K562 (cell line): ENCODE data around the gene STEAP1B. TPM values are rescaled to one million over a fixed set of nuclear protein-coding genes. Genes with fewer than 3 reads are reported as not detected.
"Not testable (repeated sequence)": the region's sequence is repeated elsewhere in the genome, so short reads cannot be mapped to it uniquely, and the experiment has no call there.

ENCODE experiments used
- ATAC-seq: fragments of 200-7000 bp; cut with Tn5 transposase; 3 replicates; pipeline ENCODE4 v1.9.1; 2020; ENCODE audit warnings: moderate library complexity
- BruUV-seq: library from RNA; stranded (reverse); fragments of 400-500 nt; replicated peaks from 2 replicates; lab custom pipeline; 2021; lab: Mats Ljungman, UMichigan
- CTCF ChIA-PET: fragments of 300-600 bp; formaldehyde crosslinking; extraction: SDS; loops from one replicate; lab custom pipeline; 2021; ENCODE audit warnings: low intra/inter-chr PET ratio; lab: Yijun Ruan, JAX
- POLR2A ChIA-PET: fragments of 300-600, 350-650 bp; sonication (Branson Sonifier 250); formaldehyde crosslinking; extraction: SDS; loops from one replicate; lab custom pipeline; 2021; ENCODE audit warnings: antibody characterized with exemption, inconsistent platforms; lab: Yijun Ruan, JAX
- DNase-seq, 4 experiments: peaks; one replicate each; pipeline versions ENCODE4 v3.0.0 to v3.0.0-alpha.2; 2011 to 2018; ENCODE audit warnings: low spot score in 3 of 4, mixed read lengths in 3 of 4; ENCODE audit errors: extremely low read depth in 1 of 4
- FAIRE-seq: peaks from 2 replicates; lab custom pipeline; 2011; peaks lifted over from hg19 to GRCh38; lab: Jason Lieb, UNC
- H2AFZ ChIP-seq: 2 replicates; pipeline ENCODE4 v1.6.0; 2011; ENCODE audit warnings: low read depth, low read length, control low read depth, inconsistent platforms
- H3K27ac ChIP-seq: fragments of 200-600 bp; 3 replicates; pipeline ENCODE4 v1.8.0; 2011; ENCODE audit warnings: low read depth, mild to moderate bottlenecking, control low read depth, inconsistent platforms, low read length, moderate library complexity, mixed read lengths; ENCODE audit errors: extremely low read depth
- H3K27me3 ChIP-seq, 2 experiments: fragments of 300-600 bp in 1 of 2; 2 replicates in 1 of 2; 3 replicates in 1 of 2; pipeline versions ENCODE4 v1.6.0 to v1.8.0; 2011; ENCODE audit warnings: inconsistent platforms in 2 of 2, low read length in 2 of 2, mild to moderate bottlenecking in 1 of 2, mixed read lengths in 1 of 2, moderate library complexity in 1 of 2; ENCODE audit not compliant: control insufficient read depth in 2 of 2, insufficient read depth in 2 of 2
- H3K36me3 ChIP-seq: fragments of 300-600 bp; 3 replicates; pipeline ENCODE4 v1.8.0; 2011; ENCODE audit warnings: mild to moderate bottlenecking, low read length, inconsistent platforms; ENCODE audit not compliant: control insufficient read depth, insufficient read depth
- H3K4me1 ChIP-seq, 2 experiments: fragments of 200-600 bp in 1 of 2; replicated peaks in 1 of 2; 2 replicates in 1 of 2; 3 replicates in 1 of 2; pipeline versions ENCODE4 v1.5.1 to v1.8.0; 2011; ENCODE audit warnings: inconsistent platforms in 2 of 2, low read length in 2 of 2, mild to moderate bottlenecking in 1 of 2, mixed read lengths in 1 of 2, moderate library complexity in 1 of 2; ENCODE audit not compliant: control insufficient read depth in 2 of 2, insufficient read depth in 2 of 2
- H3K4me2 ChIP-seq: 2 replicates; pipeline ENCODE4 v1.6.1; 2011; ENCODE audit warnings: low read length, control low read depth, inconsistent platforms, mixed read lengths; ENCODE audit not compliant: insufficient read depth
- H3K4me3 ChIP-seq: fragments of 200-600 bp; sonication (generic), shearing (Covaris generic); 2 replicates; pipeline ENCODE4 v1.5.1; 2016; ENCODE audit warnings: control low read depth, inconsistent platforms
- H3K79me2 ChIP-seq: fragments of 200-600 bp; 3 replicates; pipeline ENCODE4 v1.8.0; 2011; ENCODE audit warnings: low read length, inconsistent platforms; ENCODE audit not compliant: control insufficient read depth, insufficient read depth
- H3K9ac ChIP-seq, 2 experiments: 2 replicates each; pipeline versions ENCODE4 v1.6.0 to v1.6.1; 2011; ENCODE audit warnings: low read depth in 2 of 2, low read length in 2 of 2, control low read depth in 1 of 2, inconsistent platforms in 1 of 2, mild to moderate bottlenecking in 1 of 2, mixed read lengths in 1 of 2; ENCODE audit not compliant: insufficient read depth in 1 of 2
- H3K9me1 ChIP-seq: one replicate; pipeline ENCODE4 v1.6.0; 2011; ENCODE audit warnings: inconsistent platforms, mild to moderate bottlenecking, low read length, moderate library complexity; ENCODE audit not compliant: control insufficient read depth, insufficient read depth
- H3K9me3 ChIP-seq: replicated peaks from 2 replicates; pipeline ENCODE4 v1.5.1; 2011; ENCODE audit warnings: low read depth, low read length, inconsistent platforms; ENCODE audit not compliant: control insufficient read depth, insufficient read depth
- H4K20me1 ChIP-seq: replicated peaks from 2 replicates; pipeline ENCODE4 v1.6.1; 2011; ENCODE audit warnings: low read length, inconsistent platforms, mixed read lengths; ENCODE audit not compliant: control insufficient read depth, insufficient read depth
- RAD21 ChIP-seq, 2 experiments: fragments of 250-450 bp in 1 of 2; fragments of 450-650 bp in 1 of 2; sonication (Bioruptor Pico) in 1 of 2; formaldehyde crosslinking in 1 of 2; IDR thresholded peaks in 1 of 2; conservative IDR thresholded peaks in 1 of 2; 2 replicates each; pipeline versions ENCODE4 v1.4.0 to v1.8.0; 2020 to 2022; ENCODE audit warnings: mild to moderate bottlenecking in 2 of 2, moderate library complexity in 1 of 2
- SMC3 ChIP-seq: conservative IDR thresholded peaks from 2 replicates; pipeline ENCODE4 v1.6.1; 2011; ENCODE audit warnings: low read depth, low read length, improper control_type of control experiment; ENCODE audit not compliant: insufficient read depth
- WGBS: fragments of 100-300 bp; shearing (Covaris generic); methylation state at CpG from one replicate; pipeline ENCODE4 v1.1.6; 2016; ENCODE audit warnings: low coverage, mixed read lengths; ENCODE audit not compliant: insufficient coverage; ENCODE audit errors: missing lambda C conversion rate; 5-methylcytosine and 5-hydroxymethylcytosine counted together
- in situ Hi-C: fragments of 300-500 bp; cut with MboI; formaldehyde crosslinking; loops from 4 replicates; pipeline ENCODE4 v1.15.0; 2018; ENCODE audit warnings: inconsistent platforms, mixed read lengths
- intact Hi-C: fragments of 100-400 bp; cut with micrococcal nuclease; formaldehyde crosslinking; loops from 2 replicates; pipeline ENCODE4 v1.14.2; 2022
- polyA plus RNA-seq, 8 experiments: library from polyadenylated mRNA; depleted of rRNA in 4 of 8; stranded (reverse) in 5 of 8; unstranded in 3 of 8; fragments of >200 nt; fragmentation: Nextera tagmentation in 2 of 8; fragmentation: Illumina TruSeq in 1 of 8; extraction: Ambion mirVana in 2 of 8; extraction: Trizol in 1 of 8; gene quantifications; 2 replicates each; pipeline versions ENCODE4 v1.2.1 to v1.2.3, GENCODE V29; 2011 to 2014; ENCODE audit warnings: inconsistent platforms in 1 of 8, missing spikeins in 1 of 8
- total RNA-seq, 7 experiments: library from RNA; depleted of rRNA in 6 of 7; stranded (reverse); fragments of >200 nt in 6 of 7; fragmentation: Illumina TruSeq in 2 of 7; extraction: Trizol in 2 of 7; gene quantifications; 2 replicates each; pipeline versions ENCODE4 v1.2.1 to v1.2.3, GENCODE V29; 2011 to 2021; ENCODE audit warnings: low replicate concordance in 1 of 7
- TF ChIP-seq, protein P1 (sequence below), 3 experiments: IDR thresholded peaks in 2 of 3; conservative IDR thresholded peaks in 1 of 3; 2 replicates each; pipeline ENCODE4 v1.5.1; 2011 to 2012; ENCODE audit warnings: low read length in 3 of 3, mild to moderate bottlenecking in 3 of 3, control low read depth in 2 of 3, improper control_type of control experiment in 1 of 3, inconsistent platforms in 1 of 3, low read depth in 1 of 3, mixed read lengths in 1 of 3, moderate library complexity in 1 of 3; ENCODE audit not compliant: insufficient read depth in 2 of 3

STEAP1B gene
- total and polyA plus RNA-seq, 9 of the 15 experiments (the other 6 are each of a cell fraction or from before 2014, with no cell fraction given): 20.0 to 38.5 (median 30.6) TPM

DNA sequence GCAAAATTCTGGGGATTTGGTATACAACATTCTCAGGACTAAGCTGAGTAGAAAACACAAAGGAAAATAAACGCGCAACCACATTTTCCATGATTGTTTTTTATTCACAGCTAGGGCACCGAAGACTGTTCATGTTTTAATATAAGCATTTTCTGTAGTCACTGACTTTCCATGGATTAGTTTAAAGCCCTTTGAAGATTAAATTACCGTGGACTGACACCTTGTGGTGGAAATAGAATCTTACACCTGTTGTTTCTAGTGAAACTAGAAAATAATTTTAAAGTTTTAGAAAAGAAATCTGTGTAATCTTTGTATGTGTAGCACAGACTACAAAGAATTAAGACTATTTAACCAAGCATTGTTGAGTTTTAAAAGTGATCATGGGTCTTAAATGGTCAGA lies 1.3 kb upstream of the STEAP1B start:
- in situ Hi-C loops, H3K9me1 ChIP-seq, H3K4me3 ChIP-seq, H3K36me3 ChIP-seq, H3K27me3 ChIP-seq, POLR2A ChIA-PET, H2AFZ ChIP-seq, ATAC-seq, H3K4me1 ChIP-seq, H3K4me2 ChIP-seq, H3K9ac ChIP-seq, BruUV-seq, H3K27ac ChIP-seq, H3K9me3 ChIP-seq, H4K20me1 ChIP-seq: not testable (repeated sequence)
- peaks cover 15% of the 10 kb centered on the region for H3K79me2 ChIP-seq
- intact Hi-C loops: loop anchor here (1.0 kb wide), 1 partner anchor 398 kb away; no protein-coding TSS in a partner anchor
- 0% methylated on average over 2 of the region's 4 CpGs for WGBS
- CTCF ChIA-PET: interaction anchor here (2.5 kb wide), 1 partner anchor 391 kb away, joined by 10 read pairs; no protein-coding TSS in a partner anchor
- FAIRE-seq: peak; percentile 44
- TF ChIP-seq, protein P1, sequence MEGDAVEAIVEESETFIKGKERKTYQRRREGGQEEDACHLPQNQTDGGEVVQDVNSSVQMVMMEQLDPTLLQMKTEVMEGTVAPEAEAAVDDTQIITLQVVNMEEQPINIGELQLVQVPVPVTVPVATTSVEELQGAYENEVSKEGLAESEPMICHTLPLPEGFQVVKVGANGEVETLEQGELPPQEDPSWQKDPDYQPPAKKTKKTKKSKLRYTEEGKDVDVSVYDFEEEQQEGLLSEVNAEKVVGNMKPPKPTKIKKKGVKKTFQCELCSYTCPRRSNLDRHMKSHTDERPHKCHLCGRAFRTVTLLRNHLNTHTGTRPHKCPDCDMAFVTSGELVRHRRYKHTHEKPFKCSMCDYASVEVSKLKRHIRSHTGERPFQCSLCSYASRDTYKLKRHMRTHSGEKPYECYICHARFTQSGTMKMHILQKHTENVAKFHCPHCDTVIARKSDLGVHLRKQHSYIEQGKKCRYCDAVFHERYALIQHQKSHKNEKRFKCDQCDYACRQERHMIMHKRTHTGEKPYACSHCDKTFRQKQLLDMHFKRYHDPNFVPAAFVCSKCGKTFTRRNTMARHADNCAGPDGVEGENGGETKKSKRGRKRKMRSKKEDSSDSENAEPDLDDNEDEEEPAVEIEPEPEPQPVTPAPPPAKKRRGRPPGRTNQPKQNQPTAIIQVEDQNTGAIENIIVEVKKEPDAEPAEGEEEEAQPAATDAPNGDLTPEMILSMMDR (IDR thresholded peaks at IDR 0.05 in 2 of 3, conservative IDR thresholded peaks at IDR 0.05 in 1 of 3; ENCODE audit: insufficient read depth in 2 of 3, low read depth in 1 of 3, low read length in 3 of 3): peak in 2 of 3 experiments; percentile 26 to 54; a peak in 3 of 6 replicates
- TF ChIP-seq SMC3: 0 out of 2 replicates have a peak, but pooled peaks have one; percentile 23
- TF ChIP-seq RAD21 (CRISPR knock-in tag; conservative IDR thresholded peaks at IDR 0.05 in 1 of 2, IDR thresholded peaks at IDR 0.05 in 1 of 2): peak; percentile 35 to 67; a peak in 3 of 4 replicates
- DNase-seq: peak in 2 of 4 experiments; percentile 9 to 50
